Activated T-cell treated with anti-CD3 and anti-CD28 coated beads, Interleukin-2, amount 50 U/mL, for 72 hours (primary cell): ENCODE measurements around the gene ACTC1. TPM values are rescaled to one million over a fixed set of nuclear protein-coding genes. Genes with fewer than 3 reads are reported as not detected.
"Not testable (repeated sequence)": the region's sequence is repeated elsewhere in the genome, so short reads cannot be mapped to it uniquely, and the experiment has no call there.

ENCODE experiments used
- ATAC-seq, 2 donors: fragments of 150-1000 bp; cut with Tn5 transposase; replicated peaks in 1 of 2; 2 replicates each; pipeline ENCODE4 v1.10.0; 2021; ENCODE audit warnings: moderate library complexity in 2 of 2, mild to moderate bottlenecking in 1 of 2
- DNase-seq, 2 donors: peaks; one replicate each; pipeline ENCODE4 v3.0.0; 2021 to 2022; ENCODE audit warnings: mixed read lengths in 1 of 2
- H3K27ac Mint-ChIP-seq: one replicate; pipeline ENCODE4 v1.8.0; 2022; ENCODE audit warnings: mild to moderate bottlenecking, moderate library complexity, mixed read lengths
- H3K27me3 Mint-ChIP-seq: one replicate; pipeline ENCODE4 v1.8.0; 2022; ENCODE audit warnings: low read depth, mixed read lengths
- H3K36me3 Mint-ChIP-seq, 2 donors: one replicate each; pipeline ENCODE4 v1.8.0; 2022; ENCODE audit warnings: mixed read lengths in 2 of 2, mild to moderate bottlenecking in 1 of 2; ENCODE audit not compliant: insufficient read depth in 2 of 2
- H3K4me1 Mint-ChIP-seq: one replicate; pipeline ENCODE4 v1.8.0; 2022; ENCODE audit warnings: low read depth, mixed read lengths
- H3K4me3 Mint-ChIP-seq, 2 donors: one replicate each; pipeline ENCODE4 v1.8.0; 2022; ENCODE audit warnings: mild to moderate bottlenecking in 2 of 2, mixed read lengths in 2 of 2, moderate library complexity in 2 of 2
- H3K9me3 Mint-ChIP-seq, 2 donors: one replicate each; pipeline ENCODE4 v1.8.0; 2022; ENCODE audit warnings: mixed read lengths in 2 of 2
- total RNA-seq, 2 donors: library from RNA; stranded (reverse); gene quantifications; one replicate each; pipeline ENCODE4 v1.2.3, GENCODE V29; 2022

Gene ACTC1
- total RNA-seq, 2 donors from 2014 or later = not detected

DNA sequence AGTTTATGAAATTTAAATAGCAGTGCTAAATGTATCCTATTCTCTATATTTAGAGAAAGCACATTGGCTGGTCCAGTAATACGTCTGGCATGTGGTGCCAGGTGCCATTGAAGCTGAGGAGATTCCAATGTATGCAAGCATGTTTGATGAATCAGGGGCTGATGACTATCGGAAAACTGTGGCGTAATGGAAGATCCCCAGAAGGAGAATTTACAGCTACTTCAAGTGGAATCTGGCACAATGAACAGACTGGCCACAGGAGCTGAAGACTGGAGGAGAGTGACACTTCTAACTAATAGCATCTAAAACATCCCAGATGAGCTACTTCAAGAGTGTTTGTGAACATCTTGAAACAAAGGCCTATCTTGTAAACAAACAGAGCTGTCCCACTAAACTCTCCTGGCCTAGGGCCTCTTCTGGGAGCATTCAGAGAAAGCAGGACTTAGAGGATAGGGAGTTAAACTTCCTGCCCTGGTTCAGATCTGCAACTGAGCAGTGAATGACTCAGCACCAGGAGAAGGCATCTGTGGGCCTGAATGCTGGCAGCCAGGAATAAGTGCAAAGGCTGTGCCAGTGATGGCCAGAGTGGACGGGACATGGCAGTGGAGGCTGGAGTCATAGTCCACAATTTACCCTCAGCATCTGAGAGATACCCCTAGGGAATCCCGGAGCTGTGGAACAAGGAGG, 15.2 kb upstream of the ACTC1 start:
- Mint-ChIP-seq H3K27ac (no peak overlapping the region), H3K27me3 (peaks cover 45% of the 10 kb centered on the region), H3K9me3 (no peaks in the 10 kb centered on the region), H3K4me3 (no peak overlapping the region), H3K36me3 (peaks cover 0 to 3% of the 10 kb centered on the region in 2 donors), H3K4me1 (no peaks in the 10 kb centered on the region)
- ATAC-seq = no peak
- no peak for DNase-seq

DNA sequence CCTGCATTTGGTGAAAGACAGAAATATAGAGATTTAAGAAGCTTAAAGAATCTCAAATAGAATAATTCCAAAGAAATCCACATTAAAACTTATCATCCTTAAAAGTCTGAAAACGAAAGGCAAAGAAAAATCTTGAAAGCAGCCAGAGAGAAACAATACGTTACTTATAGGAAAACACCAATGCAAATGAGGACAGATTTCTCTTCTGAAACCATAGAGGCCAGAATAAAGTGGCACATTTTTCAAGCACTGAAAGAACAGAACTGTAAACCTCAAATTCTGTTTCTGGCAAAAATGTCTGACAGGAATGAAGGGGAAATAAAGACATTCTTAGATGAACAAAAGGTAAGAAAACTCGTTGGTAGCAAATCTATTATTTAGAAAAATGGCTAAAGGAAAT, 13.8 kb upstream of the ACTC1 start:
- Mint-ChIP-seq H3K9me3 (no peaks in the 10 kb centered on the region), H3K4me1 (peaks cover 6% of the 10 kb centered on the region), H3K27me3 (peaks cover 45% of the 10 kb centered on the region), H3K4me3 (no peak overlapping the region), H3K36me3 (peaks cover 0 to 3% of the 10 kb centered on the region in 2 donors), H3K27ac (no peak overlapping the region)
- DNase-seq (no peak), ATAC-seq (no peak)

DNA sequence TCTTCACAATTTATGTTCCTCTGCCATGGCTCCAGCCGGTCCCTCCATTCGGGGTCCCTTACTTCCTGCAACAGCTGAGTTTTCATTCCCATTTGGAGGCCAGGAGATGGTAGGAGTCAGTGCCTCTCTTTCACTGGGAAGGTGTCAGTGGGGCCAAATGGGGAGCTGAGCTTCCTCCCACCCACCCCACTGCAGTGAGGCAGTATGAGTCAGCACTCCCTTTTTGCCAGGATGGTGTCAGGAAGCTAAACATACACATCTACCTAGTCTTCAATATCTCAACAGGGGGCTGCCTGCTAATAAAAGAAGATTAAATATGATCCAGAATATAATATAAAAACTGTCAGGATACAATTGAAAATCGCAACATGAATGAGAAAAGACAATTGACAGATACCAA, 12.7 kb upstream of the ACTC1 start:
- peaks cover 33% of the 10 kb centered on the region for H3K27me3 Mint-ChIP-seq
- H3K4me1 Mint-ChIP-seq = peaks cover 16% of the 10 kb centered on the region
- DNase-seq (no peak), ATAC-seq (no peak)
- no peak overlapping the region for H3K4me3 Mint-ChIP-seq
- H3K36me3 Mint-ChIP-seq = peaks cover 0 to 3% of the 10 kb centered on the region in 2 donors
- no peak overlapping the region for H3K27ac Mint-ChIP-seq
- H3K9me3 Mint-ChIP-seq = no peaks in the 10 kb centered on the region

DNA sequence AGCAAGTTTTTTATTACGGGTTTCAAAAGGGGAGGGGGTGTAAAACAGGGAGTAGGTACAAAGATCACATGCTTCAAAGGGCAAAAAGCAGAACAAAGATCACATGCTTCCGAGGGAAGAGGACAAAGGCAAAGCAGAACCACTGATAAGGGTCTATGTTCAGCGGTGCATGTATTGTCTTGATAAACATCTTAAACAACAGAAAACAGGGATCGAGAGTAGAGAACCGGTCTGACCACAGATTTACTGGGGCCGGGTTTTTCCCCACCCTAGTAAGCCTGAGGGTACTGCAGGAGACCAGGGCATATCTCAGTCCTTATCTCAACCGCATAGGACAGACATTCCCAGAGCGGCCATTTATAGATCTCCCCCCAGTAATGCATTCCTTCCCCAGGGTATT, 11.9 kb upstream of the ACTC1 start:
- Mint-ChIP-seq H3K4me1 (peaks cover 16% of the 10 kb centered on the region), H3K27me3 (peaks cover 31% of the 10 kb centered on the region)
- ATAC-seq, DNase-seq, H3K36me3 Mint-ChIP-seq, H3K4me3 Mint-ChIP-seq, H3K27ac Mint-ChIP-seq, H3K9me3 Mint-ChIP-seq: not testable (repeated sequence)

DNA sequence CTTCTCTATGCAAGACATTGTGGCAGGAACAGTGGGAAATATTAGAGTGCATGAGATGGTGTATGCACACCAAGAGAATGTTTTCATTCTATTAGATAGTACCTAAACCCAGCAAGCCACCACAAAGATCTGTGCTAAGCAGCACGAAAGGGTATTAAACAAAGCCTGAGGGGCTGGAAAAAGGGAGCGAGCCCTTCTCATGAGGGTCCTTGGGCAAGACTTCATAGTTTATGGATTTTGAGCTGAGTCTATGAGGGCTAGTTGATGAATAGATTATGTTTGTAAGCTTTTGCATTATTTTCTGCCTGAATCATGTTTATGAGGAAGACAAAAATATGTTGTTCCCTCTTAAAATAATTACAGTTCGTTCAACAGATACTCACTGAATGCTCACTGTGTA, 9.4 kb upstream of the ACTC1 start:
- DNase-seq (no peak), ATAC-seq (no peak)
- Mint-ChIP-seq H3K27me3 (peaks cover 24% of the 10 kb centered on the region), H3K9me3 (no peaks in the 10 kb centered on the region), H3K36me3 (peaks cover 0 to 3% of the 10 kb centered on the region in 2 donors), H3K27ac (no peak overlapping the region), H3K4me1 (peaks cover 16% of the 10 kb centered on the region), H3K4me3 (no peak overlapping the region)

DNA sequence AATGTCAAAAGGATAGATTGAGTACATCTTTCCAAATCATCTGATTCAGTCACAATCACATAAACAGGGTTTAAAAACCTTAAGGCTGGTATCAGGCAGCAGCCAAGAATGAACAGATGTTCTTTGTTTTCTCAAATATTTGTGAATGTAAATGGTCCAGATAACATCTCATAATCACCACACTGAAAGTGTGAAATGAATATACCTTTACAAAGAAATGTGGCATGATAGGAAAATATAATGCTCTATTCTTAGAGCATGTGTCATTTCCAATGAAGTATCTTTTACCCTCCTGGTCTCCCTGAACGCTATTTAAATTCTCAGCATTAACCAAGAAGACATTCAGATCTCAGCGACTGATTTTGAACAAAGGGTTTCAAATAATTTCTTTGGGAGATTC, 8.8 kb upstream of the ACTC1 start:
- Mint-ChIP-seq H3K4me3 (no peak overlapping the region), H3K4me1 (peaks cover 16% of the 10 kb centered on the region), H3K27me3 (peaks cover 31% of the 10 kb centered on the region), H3K9me3 (no peaks in the 10 kb centered on the region), H3K36me3 (peaks cover 0 to 3% of the 10 kb centered on the region in 2 donors), H3K27ac (no peak overlapping the region)
- ATAC-seq (peak; percentile 42 to 51), DNase-seq (no peak)

DNA sequence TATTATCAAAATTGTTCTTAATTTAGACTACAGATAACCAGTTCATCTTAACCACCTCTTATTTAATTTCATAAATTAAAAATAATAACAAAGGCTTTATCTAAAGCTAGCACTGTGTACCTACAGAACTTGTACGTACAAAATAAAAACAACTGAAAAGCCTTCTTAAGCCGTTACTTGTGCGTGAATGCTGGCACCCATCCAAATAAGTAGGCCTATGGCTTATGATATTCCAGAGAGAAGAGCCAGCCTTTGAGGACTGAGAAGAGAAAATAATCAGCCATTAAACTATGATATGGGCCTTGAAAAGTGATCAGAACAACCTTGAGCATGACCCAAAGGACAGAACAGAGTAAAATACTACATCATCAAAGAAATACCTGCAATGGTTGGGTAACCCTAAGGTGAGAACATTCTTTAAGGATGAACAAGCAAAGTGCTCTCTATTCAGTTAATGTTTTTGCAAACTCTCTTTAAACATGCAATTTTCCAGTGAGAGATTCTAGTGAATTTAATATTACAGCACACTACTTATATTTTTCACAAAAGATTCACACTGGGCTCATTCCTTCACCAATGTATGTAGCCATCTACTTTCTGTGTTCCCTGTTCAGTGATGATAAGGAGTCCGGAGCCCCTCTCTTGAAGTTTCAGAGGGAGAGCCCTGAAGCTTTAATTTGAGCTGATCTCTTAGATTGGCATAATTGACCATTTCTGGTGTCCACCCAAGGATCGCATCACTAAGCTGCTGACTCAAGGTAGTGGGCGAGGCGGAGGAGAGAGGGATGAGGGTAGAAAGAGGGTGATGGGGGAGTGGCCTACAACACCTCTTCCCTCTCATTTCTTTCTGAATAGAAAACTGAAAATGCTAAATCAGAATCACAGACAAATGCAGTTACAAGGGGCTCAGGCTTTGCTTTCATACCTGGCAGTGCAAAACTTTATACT, 7.7 kb upstream of the ACTC1 start:
- Mint-ChIP-seq H3K36me3 (peaks cover 0 to 3% of the 10 kb centered on the region in 2 donors), H3K4me1 (peaks cover 16% of the 10 kb centered on the region), H3K27me3 (peaks cover 35% of the 10 kb centered on the region), H3K9me3 (no peaks in the 10 kb centered on the region), H3K4me3 (no peak overlapping the region), H3K27ac (no peak overlapping the region)
- ATAC-seq (no peak), DNase-seq (no peak)

DNA sequence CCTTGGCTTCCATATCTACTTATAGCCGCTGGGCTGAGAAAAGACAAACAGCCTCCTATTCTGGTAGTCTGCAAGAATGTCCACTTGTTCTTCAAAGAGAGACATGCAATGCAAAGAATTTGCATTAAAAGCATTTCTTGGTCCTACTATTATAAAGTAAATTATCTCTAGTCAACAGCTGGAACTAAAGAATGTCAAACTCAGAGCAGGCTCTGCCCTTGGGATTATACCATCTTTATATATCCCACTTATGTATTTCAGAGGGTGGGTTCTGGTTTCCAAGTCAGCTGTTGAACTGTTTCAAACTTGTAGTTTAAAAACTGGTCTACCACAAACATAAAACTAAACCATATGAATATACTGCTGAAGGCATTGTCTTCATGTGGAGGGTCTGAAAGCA, 7.0 kb upstream of the ACTC1 start:
- Mint-ChIP-seq H3K9me3 (no peaks in the 10 kb centered on the region), H3K27me3 (peaks cover 39% of the 10 kb centered on the region), H3K4me1 (peaks cover 16% of the 10 kb centered on the region), H3K27ac (no peak overlapping the region), H3K4me3 (no peak overlapping the region), H3K36me3 (peaks cover 0 to 3% of the 10 kb centered on the region in 2 donors)
- DNase-seq = no peak
- ATAC-seq = no peak

DNA sequence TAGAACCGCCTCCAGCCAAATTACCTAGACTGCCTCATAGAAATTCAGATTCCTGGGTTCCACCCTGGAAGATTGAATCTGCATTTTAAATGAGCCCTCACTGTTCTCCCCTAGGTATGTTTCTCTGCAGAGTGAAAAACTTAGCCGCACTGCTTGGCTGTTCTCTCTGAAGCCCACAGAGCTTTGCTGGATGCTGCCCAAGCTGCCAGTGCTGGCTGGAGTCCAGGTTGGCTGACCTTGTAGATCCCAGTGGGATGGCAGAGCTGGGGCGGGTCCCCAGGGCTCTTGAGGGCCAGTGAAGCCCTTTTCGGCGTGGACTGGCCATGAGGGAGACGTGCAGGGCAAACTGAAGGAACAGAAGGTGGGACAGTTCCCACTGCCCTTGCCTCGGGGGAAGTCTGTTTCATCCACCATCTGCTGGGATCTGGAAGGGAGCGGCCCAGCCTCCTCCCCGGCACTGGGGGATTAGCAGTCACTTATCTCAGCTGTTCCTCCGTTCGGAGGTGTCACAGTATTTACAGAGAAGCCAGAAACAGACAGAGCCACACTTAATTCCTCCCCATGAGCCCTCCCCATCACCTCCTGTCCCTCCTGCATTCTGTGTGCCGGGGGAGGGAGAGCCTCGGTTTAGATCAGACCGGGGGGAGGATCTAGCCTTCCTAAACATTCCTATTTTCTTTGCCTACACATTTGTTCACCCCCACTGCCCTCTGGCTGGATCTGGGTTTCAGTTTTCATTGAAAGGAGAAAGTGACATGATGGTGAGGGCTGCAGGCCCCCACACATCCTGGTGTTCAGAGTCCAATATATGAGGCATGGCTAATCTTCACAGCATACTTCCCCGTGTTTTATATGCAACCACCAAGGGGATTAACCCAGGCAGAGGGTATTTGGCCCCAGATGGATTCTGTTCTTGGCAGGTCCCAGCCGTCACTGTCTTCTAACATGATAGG, 4.1 kb upstream of the ACTC1 start:
- peaks cover 13% of the 10 kb centered on the region for H3K4me1 Mint-ChIP-seq
- ATAC-seq (no peak), DNase-seq (no peak)
- no peak overlapping the region for H3K27ac Mint-ChIP-seq
- peaks cover 42% of the 10 kb centered on the region for H3K27me3 Mint-ChIP-seq
- H3K36me3 Mint-ChIP-seq = no peaks in the 10 kb centered on the region
- H3K4me3 Mint-ChIP-seq = no peak overlapping the region
- no peaks in the 10 kb centered on the region for H3K9me3 Mint-ChIP-seq

DNA sequence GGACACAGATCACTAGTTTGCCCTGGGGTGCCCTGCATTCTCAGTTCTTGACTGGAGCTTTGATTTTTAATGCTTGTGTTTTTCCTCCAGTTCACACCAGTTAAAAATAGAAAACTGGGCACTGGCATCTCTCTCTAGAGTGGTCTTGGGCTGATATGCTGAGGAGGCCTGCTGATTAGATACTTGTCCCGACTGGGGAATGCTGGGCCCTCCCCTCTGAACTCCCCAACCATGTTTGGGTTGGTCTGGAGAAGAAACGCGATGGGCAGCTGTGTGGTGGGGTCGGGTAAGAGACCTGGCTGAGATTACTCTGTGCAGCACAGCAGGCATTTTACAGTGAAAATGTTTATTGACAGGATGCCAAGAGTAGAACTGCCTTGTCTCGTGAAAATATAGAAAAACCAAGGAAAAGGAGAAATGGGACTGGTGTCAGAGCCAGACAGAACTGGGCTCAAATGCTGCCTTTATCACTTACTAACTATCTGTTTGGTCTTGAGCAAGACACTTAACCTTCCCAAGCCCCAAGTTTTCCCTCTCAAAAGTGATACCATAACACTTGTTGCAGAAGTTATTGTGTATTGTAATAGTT, 1.6 kb upstream of the ACTC1 start:
- H3K4me1 Mint-ChIP-seq = no peaks in the 10 kb centered on the region
- no peak overlapping the region for H3K27ac Mint-ChIP-seq
- H3K9me3 Mint-ChIP-seq = no peaks in the 10 kb centered on the region
- ATAC-seq (no peak), DNase-seq (no peak)
- H3K27me3 Mint-ChIP-seq = peaks cover 67% of the 10 kb centered on the region
- peaks cover 0 to 1% of the 10 kb centered on the region in 2 donors for H3K36me3 Mint-ChIP-seq
- H3K4me3 Mint-ChIP-seq = no peak overlapping the region

DNA sequence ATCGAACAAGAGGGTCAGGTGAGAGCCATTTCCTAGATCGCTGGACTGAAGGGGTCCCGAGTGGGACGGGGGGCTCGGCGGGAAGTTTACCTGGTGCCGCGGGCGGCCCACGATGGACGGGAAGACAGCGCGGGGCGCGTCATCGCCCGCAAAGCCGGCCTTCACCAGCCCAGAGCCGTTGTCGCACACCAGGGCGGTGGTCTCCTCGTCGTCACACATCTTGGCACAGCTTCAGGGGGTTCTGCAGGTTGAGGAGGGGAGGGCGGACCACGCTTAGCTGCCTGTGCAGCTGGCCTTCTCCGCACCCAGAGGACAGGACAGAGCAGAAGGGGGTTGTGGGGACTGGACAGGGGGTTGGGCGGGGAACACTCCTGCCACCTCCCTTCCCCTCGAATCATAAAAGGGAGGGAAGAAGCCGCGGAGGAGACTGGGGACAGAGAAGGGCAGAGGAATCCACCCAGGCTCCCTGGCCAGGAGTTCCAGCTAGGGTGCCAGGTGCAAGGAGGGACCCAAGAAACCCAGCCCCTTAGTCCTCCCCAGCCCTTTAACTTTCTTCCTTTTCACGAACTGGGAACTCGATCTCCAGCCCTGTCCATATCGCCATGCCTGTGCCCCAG, 651 bp downstream of the ACTC1 start:
- Mint-ChIP-seq H3K36me3 (peaks cover 0 to 1% of the 10 kb centered on the region in 2 donors), H3K9me3 (no peaks in the 10 kb centered on the region), H3K27ac (no peak overlapping the region), H3K4me1 (no peaks in the 10 kb centered on the region), H3K27me3 (peaks cover 72% of the 10 kb centered on the region), H3K4me3 (peak overlapping the region; percentile 40 to 42)
- DNase-seq (no peak), ATAC-seq (no peak)

DNA sequence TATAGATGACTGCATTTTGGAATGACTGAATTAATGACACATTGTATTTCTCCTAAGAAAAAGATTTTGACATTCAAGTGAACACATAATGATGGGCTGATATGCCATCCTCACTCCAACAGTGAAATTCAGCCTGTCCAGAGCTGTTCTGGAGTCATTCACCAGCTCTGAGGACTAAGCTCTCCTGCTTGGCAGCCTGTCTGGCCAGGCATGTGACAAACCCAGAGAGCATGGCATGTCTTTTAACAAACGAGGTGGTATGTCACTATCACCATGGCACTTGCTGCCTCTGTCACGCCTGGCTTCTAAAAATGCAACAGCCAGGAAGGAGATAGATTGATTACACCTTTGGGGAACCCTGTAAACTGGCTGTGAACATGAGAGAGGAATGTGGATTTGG, 1.4 kb downstream of the ACTC1 start:
- Mint-ChIP-seq H3K4me3 (no peak overlapping the region), H3K9me3 (no peaks in the 10 kb centered on the region), H3K36me3 (peaks cover 0 to 1% of the 10 kb centered on the region in 2 donors), H3K27ac (no peak overlapping the region), H3K27me3 (peaks cover 72% of the 10 kb centered on the region), H3K4me1 (no peaks in the 10 kb centered on the region)
- DNase-seq (no peak), ATAC-seq (no peak)
